ENCODE results near the gene NXNL1.

DNA sequence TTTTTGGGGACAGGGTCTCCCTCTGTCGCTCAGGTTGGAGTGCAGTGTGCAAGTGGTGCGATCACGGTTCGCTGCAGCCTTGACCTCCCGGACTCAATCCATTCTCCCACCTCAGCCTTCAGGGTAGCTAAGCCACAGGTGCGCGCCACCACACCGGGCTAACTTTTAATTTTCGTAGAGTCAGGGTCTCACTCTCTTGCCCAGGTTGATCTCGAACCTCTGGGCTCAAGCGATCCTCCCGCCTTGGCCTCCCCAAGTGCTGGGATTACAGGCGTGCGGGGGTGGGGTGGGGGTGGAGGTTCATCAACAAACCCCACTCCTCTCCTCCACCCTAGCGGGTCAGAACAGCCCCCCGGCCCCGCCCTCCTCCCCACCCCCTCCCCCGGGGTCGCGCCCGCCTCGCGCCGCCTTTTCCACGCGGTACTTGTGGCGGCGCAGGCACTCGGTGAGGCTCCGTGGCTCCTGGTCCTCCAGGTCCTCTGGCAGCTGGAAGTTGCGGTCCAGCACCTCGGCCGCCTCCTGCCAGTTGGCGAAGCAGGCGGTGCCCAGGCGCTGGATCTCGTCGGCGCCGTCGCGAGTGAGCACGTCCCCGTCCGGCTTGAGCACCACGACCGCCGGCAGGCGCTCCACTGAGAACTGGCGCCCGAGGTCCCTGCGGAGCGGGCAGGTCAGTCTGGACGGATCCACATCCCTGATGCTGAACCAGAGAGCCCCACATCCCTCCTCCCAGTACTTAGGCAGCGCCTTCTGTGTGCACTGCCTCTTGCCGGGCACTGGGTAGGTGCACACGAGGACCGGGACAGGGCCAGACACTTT is 5.2 kb downstream of the NXNL1 start:
- no peak for TF ChIP-seq TAF1 (IDR thresholded peaks at IDR 0.05; ENCODE audit: borderline replicate concordance, low read depth, low read length)
- TF ChIP-seq POLR2A (IDR thresholded peaks at IDR 0.05; ENCODE audit: low read depth, low read length): no peak

All from GM12892 (cell line).